B cell (primary cell): ENCODE measurements around the gene PIP4P1.

Experiments used
- EZH2 ChIP-seq: IDR thresholded peaks from 2 replicates; pipeline ENCODE4 v1.6.1; 2012; ENCODE audit warnings: borderline replicate concordance, low read depth, mild to moderate bottlenecking, moderate library complexity, low read length; ENCODE audit not compliant: insufficient read depth, poor library complexity, severe bottlenecking
- TF ChIP-seq, protein P1 (sequence below): fragments of 200-600 bp; IDR thresholded peaks from one replicate; pipeline ENCODE4 v1.8.0; 2022; ENCODE audit warnings: antibody characterized with exemption, mild to moderate bottlenecking

DNA sequence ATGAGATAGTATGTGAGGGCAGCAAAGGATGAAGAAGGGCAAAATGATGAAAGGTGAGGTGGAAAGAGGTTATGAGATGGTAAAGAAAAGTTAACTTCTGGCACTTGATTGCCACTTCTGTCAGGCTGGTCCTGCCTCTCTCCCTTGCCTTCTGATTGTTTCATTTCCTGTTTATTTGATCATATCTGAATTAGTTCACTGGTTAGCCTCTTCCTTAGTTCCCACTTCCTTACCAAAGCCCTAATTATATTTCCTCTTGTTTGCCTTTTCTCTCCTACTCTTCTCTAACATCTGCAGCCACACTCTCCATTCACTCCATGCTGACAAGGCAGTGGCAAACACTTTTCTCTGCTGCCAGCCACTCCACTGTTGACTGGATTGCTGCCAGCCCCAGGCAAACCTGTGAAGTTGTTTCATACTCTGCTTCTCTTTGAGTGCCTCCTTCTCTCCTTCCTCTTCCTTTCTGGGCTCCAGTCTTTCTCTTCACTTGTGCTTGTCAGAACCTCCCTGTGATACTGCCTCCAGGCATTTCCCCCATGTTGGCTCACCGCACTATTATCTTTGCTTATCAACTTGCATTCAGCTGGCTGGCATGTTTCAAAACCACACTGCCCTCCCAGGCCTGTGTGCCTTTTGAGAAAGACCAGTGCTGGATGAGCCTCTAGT is 16.1 kb upstream of the PIP4P1 start:
- no peak for TF ChIP-seq EZH2
- TF ChIP-seq, protein P1, sequence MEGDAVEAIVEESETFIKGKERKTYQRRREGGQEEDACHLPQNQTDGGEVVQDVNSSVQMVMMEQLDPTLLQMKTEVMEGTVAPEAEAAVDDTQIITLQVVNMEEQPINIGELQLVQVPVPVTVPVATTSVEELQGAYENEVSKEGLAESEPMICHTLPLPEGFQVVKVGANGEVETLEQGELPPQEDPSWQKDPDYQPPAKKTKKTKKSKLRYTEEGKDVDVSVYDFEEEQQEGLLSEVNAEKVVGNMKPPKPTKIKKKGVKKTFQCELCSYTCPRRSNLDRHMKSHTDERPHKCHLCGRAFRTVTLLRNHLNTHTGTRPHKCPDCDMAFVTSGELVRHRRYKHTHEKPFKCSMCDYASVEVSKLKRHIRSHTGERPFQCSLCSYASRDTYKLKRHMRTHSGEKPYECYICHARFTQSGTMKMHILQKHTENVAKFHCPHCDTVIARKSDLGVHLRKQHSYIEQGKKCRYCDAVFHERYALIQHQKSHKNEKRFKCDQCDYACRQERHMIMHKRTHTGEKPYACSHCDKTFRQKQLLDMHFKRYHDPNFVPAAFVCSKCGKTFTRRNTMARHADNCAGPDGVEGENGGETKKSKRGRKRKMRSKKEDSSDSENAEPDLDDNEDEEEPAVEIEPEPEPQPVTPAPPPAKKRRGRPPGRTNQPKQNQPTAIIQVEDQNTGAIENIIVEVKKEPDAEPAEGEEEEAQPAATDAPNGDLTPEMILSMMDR = no peak
